HCT116 (cell line): ENCODE results near the gene EARS2. TPM values are rescaled to one million over a fixed set of nuclear protein-coding genes. Genes with fewer than 3 reads are reported as not detected.

ENCODE experiments used
- ATAC-seq: fragments of 200-7000 bp; cut with Tn5 transposase; 2 replicates; pipeline ENCODE4 v1.9.1; 2020; ENCODE audit warnings: mild to moderate bottlenecking, moderate library complexity
- BruUV-seq: library from RNA; stranded (reverse); fragments of 400-500 nt; replicated peaks from 2 replicates; lab custom pipeline; 2021; lab: Mats Ljungman, UMichigan
- CTCF ChIA-PET: fragments of 300-600 bp; sonication (Branson Sonifier 250); formaldehyde crosslinking; loops from one replicate; lab custom pipeline; 2021; ENCODE audit warnings: antibody characterized with exemption; lab: Charles Lee
- POLR2A ChIA-PET: fragments of 300-600, 350-600 bp; sonication (Branson Sonifier 250); formaldehyde crosslinking; loops from one replicate; lab custom pipeline; 2021; ENCODE audit warnings: antibody characterized with exemption; lab: Charles Lee
- RAD21 ChIA-PET, 2 experiments: fragments of 300-600 bp; sonication (Branson Sonifier 250); formaldehyde crosslinking; loops; one replicate each; lab custom pipeline; 2023; ENCODE audit warnings: low total read pairs in 2 of 2; ENCODE audit not compliant: uncharacterized antibody in 2 of 2, unreplicated experiment in 2 of 2, low non-redundant PET in 1 of 2; lab: Charles Lee
- DNase-seq: peaks from one replicate; pipeline ENCODE4 v3.0.0-alpha.2; 2010; ENCODE audit warnings: low read depth, low spot score
- H2AFZ ChIP-seq: fragments of 200-600 bp; shearing (Covaris generic), sonication (generic); 2 replicates; pipeline ENCODE4 v1.6.1; 2017; ENCODE audit warnings: low read depth, mixed run types, mixed read lengths, antibody characterized with exemption, low read length; ENCODE audit not compliant: poor library complexity, severe bottlenecking
- H3K27ac ChIP-seq: 2 replicates; pipeline ENCODE4 v1.5.1; 2012; ENCODE audit warnings: low read depth, low read length
- H3K27me3 ChIP-seq: fragments of 200-600 bp; sonication (generic); 2 replicates; pipeline ENCODE4 v1.6.1; 2016; ENCODE audit warnings: mixed run types, low read length, mixed read lengths; ENCODE audit not compliant: insufficient read depth
- H3K36me3 ChIP-seq, 2 experiments: fragments of 200-500 bp in 1 of 2; fragments of 200-600 bp in 1 of 2; sonication (Bioruptor generic) in 1 of 2; sonication (generic) in 1 of 2; 2 replicates each; pipeline versions ENCODE4 v1.5.1 to v1.6.1; 2014 to 2016; ENCODE audit warnings: low read length in 2 of 2, inconsistent platforms in 1 of 2, mixed read lengths in 1 of 2, mixed run types in 1 of 2; ENCODE audit not compliant: insufficient read depth in 2 of 2, control insufficient read depth in 1 of 2
- H3K4me1 ChIP-seq, 2 experiments: fragments of 200-600 bp in 1 of 2; sonication (generic) in 1 of 2; 2 replicates each; pipeline versions ENCODE4 v1.5.1 to v1.6.1; 2012 to 2017; ENCODE audit warnings: low read length in 2 of 2, inconsistent platforms in 1 of 2, mild to moderate bottlenecking in 1 of 2, mixed read lengths in 1 of 2, mixed run types in 1 of 2, moderate library complexity in 1 of 2; ENCODE audit not compliant: insufficient read depth in 2 of 2, control insufficient read depth in 1 of 2
- H3K4me2 ChIP-seq: fragments of 200-600 bp; sonication (generic); 2 replicates; pipeline ENCODE4 v1.6.1; 2017; ENCODE audit warnings: mixed run types, low read length, mixed read lengths
- H3K4me3 ChIP-seq, 2 experiments: fragments of 200-600 bp in 1 of 2; sonication (generic) in 1 of 2; replicated peaks in 1 of 2; 2 replicates each; pipeline ENCODE4 v1.5.1; 2011 to 2016; ENCODE audit warnings: low read length in 2 of 2, control low read depth in 1 of 2, low read depth in 1 of 2, mild to moderate bottlenecking in 1 of 2, mixed read lengths in 1 of 2, mixed run types in 1 of 2
- H3K79me2 ChIP-seq: fragments of 200-600 bp; sonication (generic); 2 replicates; pipeline ENCODE4 v1.6.1; 2017; ENCODE audit warnings: mild to moderate bottlenecking, mixed run types, low read length, moderate library complexity, mixed read lengths; ENCODE audit not compliant: insufficient read depth
- H3K9ac ChIP-seq: fragments of 200-600 bp; sonication (generic); 2 replicates; pipeline ENCODE4 v1.6.1; 2016; ENCODE audit warnings: low read length, mixed read lengths
- H3K9me2 ChIP-seq: fragments of 200-600 bp; sonication (generic), shearing (Covaris generic); 2 replicates; pipeline ENCODE4 v1.6.1; 2017; ENCODE audit warnings: mixed run types, mild to moderate bottlenecking, moderate library complexity; ENCODE audit not compliant: insufficient read depth
- H3K9me3 ChIP-seq, 2 experiments: fragments of 200-500 bp in 1 of 2; fragments of 200-600 bp in 1 of 2; sonication (Bioruptor generic) in 1 of 2; sonication (generic) in 1 of 2; 2 replicates each; pipeline ENCODE4 v1.6.1; 2014 to 2017; ENCODE audit warnings: low read length in 2 of 2, mixed read lengths in 2 of 2, inconsistent platforms in 1 of 2, low read depth in 1 of 2, mild to moderate bottlenecking in 1 of 2, mixed run types in 1 of 2, moderate library complexity in 1 of 2; ENCODE audit not compliant: control insufficient read depth in 1 of 2, insufficient read depth in 1 of 2
- H4K20me1 ChIP-seq: fragments of 200-600 bp; sonication (generic), shearing (Covaris generic); 2 replicates; pipeline ENCODE4 v1.6.1; 2017; ENCODE audit warnings: mixed run types, mild to moderate bottlenecking, moderate library complexity; ENCODE audit not compliant: insufficient read depth
- CBX3 ChIP-seq: IDR thresholded peaks from 2 replicates; pipeline ENCODE4 v1.6.1; 2012; ENCODE audit warnings: low read depth
- CEBPB ChIP-seq: IDR thresholded peaks from 2 replicates; pipeline ENCODE4 v1.6.1; 2012; ENCODE audit warnings: low read depth
- EGR1 ChIP-seq: IDR thresholded peaks from 2 replicates; pipeline ENCODE4 v1.6.1; 2012; ENCODE audit warnings: low read depth
- EZH2phosphoT487 ChIP-seq: fragments of 200-600 bp; IDR thresholded peaks from 2 replicates; pipeline ENCODE4 v1.6.1; 2018; ENCODE audit warnings: antibody characterized with exemption, borderline replicate concordance
- JUND ChIP-seq: IDR thresholded peaks from 2 replicates; pipeline ENCODE4 v1.6.1; 2012
- POLR2A ChIP-seq: IDR thresholded peaks from 2 replicates; pipeline ENCODE4 v1.7.0; 2011; ENCODE audit warnings: borderline replicate concordance; ENCODE audit not compliant: insufficient read depth, insufficient read length; ENCODE audit errors: extremely low read depth
- POLR2AphosphoS5 ChIP-seq: IDR thresholded peaks from 2 replicates; pipeline ENCODE4 v1.6.1; 2011; ENCODE audit warnings: mild to moderate bottlenecking, low read depth, low read length, moderate library complexity
- RAD21 ChIP-seq: IDR thresholded peaks from 2 replicates; pipeline ENCODE4 v1.6.1; 2012; ENCODE audit warnings: low read depth, mild to moderate bottlenecking
- SIN3A ChIP-seq: IDR thresholded peaks from 2 replicates; pipeline ENCODE4 v1.6.1; 2012; ENCODE audit warnings: low read depth
- SP1 ChIP-seq: IDR thresholded peaks from 2 replicates; pipeline ENCODE4 v1.6.1; 2012; ENCODE audit warnings: low read depth
- TCF7L2 ChIP-seq: IDR thresholded peaks from 2 replicates; pipeline ENCODE4 v1.7.0; 2011; ENCODE audit warnings: borderline replicate concordance, inconsistent platforms; ENCODE audit not compliant: insufficient read depth, insufficient read length; ENCODE audit errors: extremely low read depth
- YY1 ChIP-seq: IDR thresholded peaks from 2 replicates; pipeline ENCODE4 v1.6.1; 2011; ENCODE audit warnings: low read length, low read depth, moderate library complexity, mild to moderate bottlenecking; ENCODE audit not compliant: insufficient replicate concordance; ENCODE audit errors: extremely low read depth
- ZFX ChIP-seq: fragments of 450-650 bp; IDR thresholded peaks from 2 replicates; pipeline ENCODE4 v1.6.1; 2017
- ZNF274 ChIP-seq: fragments of 200-500 bp; sonication (Bioruptor generic); IDR thresholded peaks from 2 replicates; pipeline ENCODE4 v1.6.1; 2014; ENCODE audit warnings: mild to moderate bottlenecking, low read depth, low read length, inconsistent platforms
- intact Hi-C: fragments of 100-400 bp; cut with micrococcal nuclease; formaldehyde crosslinking; loops from 2 replicates; pipeline ENCODE4 v1.10.0; 2022
- total RNA-seq: library from RNA; stranded (reverse); gene quantifications from one replicate; pipeline ENCODE4 v1.2.1, GENCODE V29; 2021; ENCODE audit not compliant: unreplicated experiment
- TF ChIP-seq, protein P1 (sequence below), 3 experiments: fragments of 200-600 bp in 1 of 3; sonication (generic) in 1 of 3; IDR thresholded peaks in 2 of 3; conservative IDR thresholded peaks in 1 of 3; 2 replicates each; pipeline ENCODE4 v1.5.1; 2012 to 2017; ENCODE audit warnings: low read depth in 2 of 3, low read length in 2 of 3, antibody characterized with exemption in 1 of 3, borderline replicate concordance in 1 of 3, control low read depth in 1 of 3, mild to moderate bottlenecking in 1 of 3, mixed read lengths in 1 of 3, mixed run types in 1 of 3, moderate library complexity in 1 of 3; ENCODE audit not compliant: insufficient read depth in 1 of 3

EARS2 gene
- total RNA-seq, 1 experiment from 2014 or later, result 35.6 TPM

- no peak overlapping the region for H3K4me3 ChIP-seq
- no peaks in the 10 kb centered on the region for H3K27me3 ChIP-seq
- ChIA-PET CTCF (no interaction called here), RAD21 (no interaction called here), POLR2A (no interaction called here)
- no peak for ATAC-seq
- BruUV-seq, result no TSS peak
- no peak for TF ChIP-seq RAD21
- TF ChIP-seq ZFX, result no peak
- TF ChIP-seq POLR2A, result no peak
- no peak for TF ChIP-seq CEBPB
- TF ChIP-seq, protein P1, sequence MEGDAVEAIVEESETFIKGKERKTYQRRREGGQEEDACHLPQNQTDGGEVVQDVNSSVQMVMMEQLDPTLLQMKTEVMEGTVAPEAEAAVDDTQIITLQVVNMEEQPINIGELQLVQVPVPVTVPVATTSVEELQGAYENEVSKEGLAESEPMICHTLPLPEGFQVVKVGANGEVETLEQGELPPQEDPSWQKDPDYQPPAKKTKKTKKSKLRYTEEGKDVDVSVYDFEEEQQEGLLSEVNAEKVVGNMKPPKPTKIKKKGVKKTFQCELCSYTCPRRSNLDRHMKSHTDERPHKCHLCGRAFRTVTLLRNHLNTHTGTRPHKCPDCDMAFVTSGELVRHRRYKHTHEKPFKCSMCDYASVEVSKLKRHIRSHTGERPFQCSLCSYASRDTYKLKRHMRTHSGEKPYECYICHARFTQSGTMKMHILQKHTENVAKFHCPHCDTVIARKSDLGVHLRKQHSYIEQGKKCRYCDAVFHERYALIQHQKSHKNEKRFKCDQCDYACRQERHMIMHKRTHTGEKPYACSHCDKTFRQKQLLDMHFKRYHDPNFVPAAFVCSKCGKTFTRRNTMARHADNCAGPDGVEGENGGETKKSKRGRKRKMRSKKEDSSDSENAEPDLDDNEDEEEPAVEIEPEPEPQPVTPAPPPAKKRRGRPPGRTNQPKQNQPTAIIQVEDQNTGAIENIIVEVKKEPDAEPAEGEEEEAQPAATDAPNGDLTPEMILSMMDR (IDR thresholded peaks at IDR 0.05 in 2 of 3, conservative IDR thresholded peaks at IDR 0.05 in 1 of 3; ENCODE audit: borderline replicate concordance in 1 of 3, insufficient read depth in 1 of 3, low read depth in 2 of 3, low read length in 2 of 3), result no peak
- no peak for TF ChIP-seq CBX3
- no peak for TF ChIP-seq ZNF274
- H3K79me2 ChIP-seq, result peaks cover 76% of the 10 kb centered on the region
- no peaks in the 10 kb centered on the region for H3K9me3 ChIP-seq
- H3K36me3 ChIP-seq, result peaks cover 17 to 19% of the 10 kb centered on the region in 2 experiments; a peak in 3 of 4 replicates
- H3K4me1 ChIP-seq, result peaks cover 0 to 25% of the 10 kb centered on the region in 2 experiments; a peak in 2 of 4 replicates
- DNase-seq, result no peak
- H4K20me1 ChIP-seq, result peaks cover 16% of the 10 kb centered on the region
- H3K9ac ChIP-seq, result no peak overlapping the region
- no peak overlapping the region for H3K27ac ChIP-seq
- intact Hi-C loops, result no loop called here
- H2AFZ ChIP-seq, result no peak overlapping the region
- no peaks in the 10 kb centered on the region for H3K9me2 ChIP-seq
- H3K4me2 ChIP-seq, result no peak overlapping the region
Measured at GRCh38 chr16:23497543-23497868, 59.6 kb downstream of the EARS2 start.

- no TSS peak for BruUV-seq
- Histone ChIP-seq H3K9me3 (no peaks in the 10 kb centered on the region), H3K4me1 (peaks cover 0 to 30% of the 10 kb centered on the region in 2 experiments; a peak in 2 of 4 replicates), H3K36me3 (peaks cover 16 to 21% of the 10 kb centered on the region in 2 experiments; a peak in 3 of 4 replicates), H3K27ac (no peak overlapping the region), H3K4me2 (no peak overlapping the region), H3K27me3 (no peaks in the 10 kb centered on the region), H2AFZ (no peak overlapping the region), H3K9ac (no peak overlapping the region), H3K4me3 (no peak overlapping the region), H3K9me2 (no peaks in the 10 kb centered on the region), H3K79me2 (peaks cover 70% of the 10 kb centered on the region), H4K20me1 (peaks cover 12% of the 10 kb centered on the region)
- DNase-seq (no peak), ATAC-seq (no peak)
- POLR2A ChIA-PET, result no interaction called here
- CTCF ChIA-PET, result no interaction called here
- intact Hi-C loops, result no loop called here
- RAD21 ChIA-PET, result no interaction called here
- TF ChIP-seq RAD21 (no peak), EGR1 (no peak), CEBPB (no peak), SIN3A (no peak), SP1 (no peak), EZH2phosphoT487 (no peak), JUND (no peak), TCF7L2 (no peak), POLR2A (no peak), POLR2AphosphoS5 (no peak), ZFX (no peak), ZNF274 (no peak), YY1 (no peak)
- TF ChIP-seq, protein P1 (IDR thresholded peaks at IDR 0.05 in 2 of 3, conservative IDR thresholded peaks at IDR 0.05 in 1 of 3; ENCODE audit: borderline replicate concordance in 1 of 3, insufficient read depth in 1 of 3, low read depth in 2 of 3, low read length in 2 of 3), result no peak
Measured at GRCh38 chr16:23496821-23497542, 60.2 kb downstream of the EARS2 start.
